Activated naive CD4-positive, alpha-beta T cell treated with anti-CD3 and anti-CD28 coated beads, Interleukin-2, amount 50 U/mL, for 72 hours (primary cell): ENCODE results near the gene MTG1. TPM values are rescaled to one million over a fixed set of nuclear protein-coding genes. Genes with fewer than 3 reads are reported as not detected.
"Not testable (repeated sequence)": the region's sequence is repeated elsewhere in the genome, so short reads cannot be mapped to it uniquely, and the experiment has no call there.

Source experiments
- ATAC-seq, 2 donors: fragments of 150-1000 bp; cut with Tn5 transposase; 2 replicates each; pipeline ENCODE4 v1.10.0; 2021; ENCODE audit warnings: mild to moderate bottlenecking in 2 of 2, moderate library complexity in 2 of 2
- DNase-seq, 2 donors: peaks; one replicate each; pipeline ENCODE4 v3.0.0; 2021 to 2022; ENCODE audit warnings: low spot score in 2 of 2
- H3K27ac Mint-ChIP-seq, 2 donors: one replicate each; pipeline ENCODE4 v1.8.0; 2022; ENCODE audit warnings: mild to moderate bottlenecking in 2 of 2, mixed read lengths in 2 of 2
- H3K36me3 Mint-ChIP-seq, 2 donors: one replicate each; pipeline ENCODE4 v1.8.0; 2022; ENCODE audit warnings: mixed read lengths in 2 of 2
- H3K9me3 Mint-ChIP-seq, 2 donors: one replicate each; pipeline ENCODE4 v1.8.0; 2022; ENCODE audit warnings: mixed read lengths in 2 of 2
- total RNA-seq, 2 donors: library from RNA; stranded (reverse); gene quantifications; one replicate each; pipeline ENCODE4 v1.2.3, GENCODE V29; 2022

Gene MTG1
- total RNA-seq, 2 donors from 2014 or later = 39.8 to 65.0 TPM

- ATAC-seq (peak in 1 of 2 donors; percentile 28), DNase-seq (no peak)
- H3K36me3 Mint-ChIP-seq = peaks cover 0 to 5% of the 10 kb centered on the region in 2 donors
- no peaks in the 10 kb centered on the region for H3K9me3 Mint-ChIP-seq
- no peak overlapping the region for H3K27ac Mint-ChIP-seq
Observed at GRCh38 chr10:133422807-133423771, 29.1 kb downstream of the MTG1 start.

GRCh38 chr10:133424102-133424501 is 30.1 kb downstream of the MTG1 start:
- H3K36me3 Mint-ChIP-seq, DNase-seq, H3K27ac Mint-ChIP-seq, H3K9me3 Mint-ChIP-seq: not testable (repeated sequence)
- peak; percentile 14 to 21 for ATAC-seq

GRCh38 chr10:133424601-133425000 is 30.6 kb downstream of the MTG1 start, which contains the start of gene SPRN:
Gene SPRN, minus strand, starts transcription at chr10:133424625. Its CDS starts 944 bp downstream, at chr10:133423681.
- H3K9me3 Mint-ChIP-seq, H3K36me3 Mint-ChIP-seq, ATAC-seq, H3K27ac Mint-ChIP-seq, DNase-seq: not testable (repeated sequence)

GRCh38 chr10:133429571-133429970 is 35.6 kb downstream of the MTG1 start:
- not testable (repeated sequence) for H3K9me3 Mint-ChIP-seq, ATAC-seq, H3K27ac Mint-ChIP-seq, DNase-seq, H3K36me3 Mint-ChIP-seq

GRCh38 chr10:133431888-133432613 is 38.1 kb downstream of the MTG1 start:
- peak in 1 of 2 donors; percentile 49 for ATAC-seq
- not testable (repeated sequence) for H3K9me3 Mint-ChIP-seq, H3K36me3 Mint-ChIP-seq

GRCh38 chr10:133432789-133433188 is 38.8 kb downstream of the MTG1 start:
- ATAC-seq, H3K36me3 Mint-ChIP-seq, H3K9me3 Mint-ChIP-seq, DNase-seq, H3K27ac Mint-ChIP-seq: not testable (repeated sequence)

More at GRCh38 chr10:133431888-133432613, 38.1 kb downstream of the MTG1 start:
- not testable (repeated sequence) for DNase-seq, H3K27ac Mint-ChIP-seq

- H3K27ac Mint-ChIP-seq = no peak overlapping the region
- H3K36me3 Mint-ChIP-seq = peaks cover 0 to 6% of the 10 kb centered on the region in 2 donors
- DNase-seq (peak in 1 of 2 donors; percentile 44), ATAC-seq (peak; percentile 52 to 54)
- peaks cover 0 to 4% of the 10 kb centered on the region in 2 donors for H3K9me3 Mint-ChIP-seq
Observed at GRCh38 chr10:133438711-133439273, 44.8 kb downstream of the MTG1 start.

GRCh38 chr10:133439517-133440461 is 45.8 kb downstream of the MTG1 start:
- peaks cover 0 to 4% of the 10 kb centered on the region in 2 donors for H3K9me3 Mint-ChIP-seq
- DNase-seq (no peak), ATAC-seq (no peak)
- H3K36me3 Mint-ChIP-seq = peaks cover 0 to 6% of the 10 kb centered on the region in 2 donors
- H3K27ac Mint-ChIP-seq = no peak overlapping the region

- Mint-ChIP-seq H3K36me3 (peaks cover 6 to 10% of the 10 kb centered on the region in 2 donors), H3K27ac (no peak overlapping the region), H3K9me3 (peaks cover 4 to 9% of the 10 kb centered on the region in 2 donors)
- ATAC-seq = no peak
- peak in 1 of 2 donors; percentile 48 for DNase-seq
Observed at GRCh38 chr10:133440633-133441285, 46.8 kb downstream of the MTG1 start.

GRCh38 chr10:133441356-133441755 is 47.4 kb downstream of the MTG1 start:
- not testable (repeated sequence) for DNase-seq, ATAC-seq, H3K9me3 Mint-ChIP-seq, H3K27ac Mint-ChIP-seq
- peaks cover 6 to 10% of the 10 kb centered on the region in 2 donors for H3K36me3 Mint-ChIP-seq

- H3K27ac Mint-ChIP-seq = no peak overlapping the region
- no peak for ATAC-seq
- peaks cover 7 to 13% of the 10 kb centered on the region in 2 donors for H3K9me3 Mint-ChIP-seq
- H3K36me3 Mint-ChIP-seq = peaks cover 10 to 15% of the 10 kb centered on the region in 2 donors
- DNase-seq = peak in 1 of 2 donors; percentile 37
Observed at GRCh38 chr10:133441780-133442179, 47.8 kb downstream of the MTG1 start.

- ATAC-seq (peak; percentile 62 to 71), DNase-seq (peak in 1 of 2 donors; percentile 25)
- peak overlapping the region in 1 of 2 donors; percentile 30 for H3K27ac Mint-ChIP-seq
- H3K36me3 Mint-ChIP-seq = peaks cover 16 to 19% of the 10 kb centered on the region in 2 donors
- H3K9me3 Mint-ChIP-seq = peaks cover 11 to 16% of the 10 kb centered on the region in 2 donors
Observed at GRCh38 chr10:133442191-133442966, 48.4 kb downstream of the MTG1 start.

GRCh38 chr10:133442967-133443924 is 49.3 kb downstream of the MTG1 start:
- Mint-ChIP-seq H3K9me3 (peaks cover 19 to 25% of the 10 kb centered on the region in 2 donors), H3K36me3 (peaks cover 24 to 28% of the 10 kb centered on the region in 2 donors), H3K27ac (peak overlapping the region in 1 of 2 donors; percentile 30)
- ATAC-seq (no peak), DNase-seq (peak in 1 of 2 donors; percentile 42)
